EL (cell line): ENCODE measurements around the gene LACRT.

Source experiments
- DNase-seq: peaks from one replicate; pipeline ENCODE4 v3.0.0-alpha.2; 2016

LACRT gene

DNA sequence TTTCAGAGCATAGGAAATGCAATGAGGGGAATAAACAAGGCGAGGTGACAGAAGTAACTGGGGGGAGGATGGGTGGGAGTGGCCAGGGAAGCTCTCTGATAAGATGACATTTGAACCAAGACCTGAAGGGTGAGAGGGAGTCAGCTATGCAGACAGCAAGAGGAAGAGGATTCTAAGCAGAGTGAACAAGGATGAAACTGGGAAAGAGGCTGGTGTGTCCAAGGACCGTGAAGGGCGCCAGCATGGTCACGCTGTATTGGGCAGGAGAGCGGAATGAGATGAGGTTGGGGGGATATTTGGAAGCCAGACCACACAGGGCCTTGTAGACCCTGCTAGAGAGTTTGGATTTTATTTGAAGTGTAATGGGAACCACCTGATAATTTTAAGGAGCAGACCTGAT lies 35.7 kb downstream of the LACRT start:
- DNase-seq = no peak

DNA sequence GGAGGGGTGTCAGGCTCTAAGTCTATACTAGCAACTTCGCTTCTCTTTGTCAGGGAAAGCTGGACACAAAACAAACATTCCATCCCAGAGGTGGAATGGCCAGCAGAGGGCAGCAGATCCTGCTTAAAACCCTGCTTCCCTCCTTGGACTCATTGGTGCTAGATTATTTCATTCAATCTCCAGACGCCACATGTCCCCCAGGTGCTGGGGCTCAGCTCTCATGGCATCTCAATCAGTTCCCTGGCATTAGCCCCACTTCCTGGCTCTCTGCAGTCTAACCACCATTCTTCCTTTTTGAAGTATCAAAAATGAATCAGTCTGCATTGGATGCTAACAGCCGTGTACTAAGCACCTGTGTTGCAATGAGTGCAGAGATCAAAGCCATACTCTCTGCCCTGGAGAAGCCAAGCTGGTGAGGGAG lies 38.2 kb downstream of the LACRT start:
- peak; percentile 63 for DNase-seq

DNA sequence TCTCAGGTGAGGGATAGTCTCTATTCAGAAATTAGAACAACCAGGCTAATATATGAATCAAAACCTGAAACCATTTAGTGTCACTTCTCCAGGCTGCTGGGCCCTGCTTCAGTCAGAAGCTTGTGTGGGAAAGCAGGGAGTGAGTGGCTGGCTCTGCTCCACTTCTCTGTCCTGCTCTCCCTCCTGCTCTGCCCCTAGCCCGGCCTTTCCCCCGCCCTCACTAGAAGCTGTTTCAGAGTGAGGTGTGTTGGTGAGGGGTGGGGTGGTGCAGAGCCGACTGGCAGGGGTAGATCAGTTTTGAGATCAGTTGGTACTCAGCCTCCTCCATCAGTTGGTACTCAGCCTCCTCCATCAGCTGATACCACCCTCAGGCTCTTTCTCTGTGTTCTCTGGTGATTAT lies 39.2 kb downstream of the LACRT start:
- no peak for DNase-seq

DNA sequence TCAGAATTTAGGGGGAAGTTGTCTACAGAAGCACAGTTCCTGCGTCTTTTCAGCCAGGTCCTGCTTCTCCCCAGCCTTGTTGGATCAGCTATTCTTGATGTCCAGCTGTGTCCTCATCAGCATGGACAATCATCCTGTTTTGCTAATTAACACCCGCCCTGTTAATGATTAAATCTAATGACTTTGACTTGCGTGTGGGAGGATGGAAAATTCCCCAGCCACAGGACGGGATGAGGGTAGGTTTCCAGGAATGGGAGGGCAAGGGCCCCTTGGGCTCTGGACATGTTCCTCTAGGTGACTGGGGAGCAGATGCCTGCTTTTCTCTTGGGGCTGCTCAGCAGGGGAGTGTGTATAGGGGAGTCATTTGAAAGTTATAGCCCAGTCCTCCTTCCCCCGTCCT lies 41.0 kb downstream of the LACRT start:
- no peak for DNase-seq

DNA sequence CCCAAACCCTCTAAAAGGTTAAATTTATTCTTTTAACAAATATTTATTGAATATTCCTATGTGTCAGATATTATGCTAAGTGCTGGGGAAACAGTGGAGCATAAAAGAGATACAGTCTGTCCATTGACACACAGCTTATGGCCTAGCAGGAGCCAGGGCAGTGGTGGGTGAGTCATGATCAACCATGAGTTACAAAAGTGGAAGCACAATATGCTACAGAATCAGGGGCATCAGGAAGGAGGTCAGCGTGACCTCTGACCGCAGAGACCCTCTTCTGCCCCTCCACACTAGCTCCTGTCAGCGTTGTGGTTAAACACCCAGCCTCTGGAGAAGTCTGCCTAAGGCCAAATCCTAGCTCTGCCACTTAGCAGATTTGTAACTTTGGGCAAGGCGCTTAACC lies 41.6 kb downstream of the LACRT start:
- no peak for DNase-seq

DNA sequence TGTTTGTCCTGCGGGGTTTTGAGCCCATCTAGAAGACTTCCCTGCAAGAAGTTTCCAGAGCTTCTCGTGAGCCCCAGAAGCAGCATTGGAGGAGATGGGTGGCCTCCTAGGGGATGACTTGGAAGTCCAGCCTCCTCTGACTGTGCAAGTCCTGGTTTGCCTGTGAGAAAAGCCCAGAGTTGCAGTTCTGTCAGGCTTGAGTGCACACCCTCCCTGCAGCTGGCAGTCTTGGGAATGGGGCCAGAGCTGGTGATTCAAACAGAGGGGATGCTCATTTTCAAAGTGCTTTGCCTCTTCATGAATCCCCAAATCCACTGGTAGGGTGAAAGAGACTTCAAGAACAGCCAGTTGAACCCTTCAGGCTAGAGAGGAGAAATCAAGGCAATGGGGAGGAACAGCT lies 42.4 kb downstream of the LACRT start:
- DNase-seq = no peak

DNA sequence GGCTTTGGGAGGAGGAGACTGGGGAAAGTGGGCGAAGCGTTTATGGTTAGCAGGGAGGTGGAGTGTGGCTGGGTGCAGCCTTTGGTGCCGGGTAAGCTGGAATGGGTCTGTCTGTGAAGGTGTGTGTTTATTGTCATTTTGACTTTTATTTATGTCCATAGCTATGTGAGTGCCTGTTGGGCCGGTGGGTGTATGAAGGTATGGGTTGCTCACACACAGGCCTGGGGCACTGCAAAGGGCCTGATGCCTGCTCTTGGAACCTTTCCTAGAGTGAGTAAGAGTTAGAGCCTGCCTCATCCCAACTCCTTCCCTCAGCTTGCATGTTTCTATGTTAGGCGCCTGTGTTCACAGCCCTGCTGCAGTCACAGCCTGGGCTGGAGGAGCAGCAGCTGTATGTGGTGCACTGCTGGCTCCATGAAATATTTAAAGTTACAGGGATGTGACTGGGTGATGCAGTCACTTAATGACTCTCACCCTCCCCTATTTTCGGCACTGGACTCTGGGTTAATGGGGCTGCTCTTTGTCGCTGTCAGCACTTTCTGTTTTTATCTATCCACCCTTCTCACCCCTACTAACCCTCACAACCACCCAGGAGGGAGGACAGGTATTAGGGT lies 43.6 kb downstream of the LACRT start:
- no peak for DNase-seq

DNA sequence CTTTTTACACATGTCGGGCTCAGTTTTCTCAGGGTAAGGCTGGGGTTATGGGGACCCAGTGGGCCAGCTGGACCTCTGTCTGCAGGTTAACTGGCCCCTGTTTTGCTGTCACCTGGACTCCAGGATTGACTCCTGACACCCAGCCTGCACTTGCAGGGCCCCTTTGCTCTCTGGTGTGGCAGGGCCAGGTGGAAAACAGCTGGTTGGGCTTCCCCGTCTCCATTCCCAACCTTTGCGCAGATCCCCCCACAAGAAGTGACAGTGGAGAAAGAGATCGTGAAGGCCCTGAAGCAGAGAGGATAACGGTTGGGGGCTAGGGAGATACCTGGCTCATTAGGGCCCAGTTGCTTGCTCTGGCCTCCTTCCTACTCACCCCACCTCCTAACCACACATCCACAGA lies 44.7 kb downstream of the LACRT start:
- no peak for DNase-seq

DNA sequence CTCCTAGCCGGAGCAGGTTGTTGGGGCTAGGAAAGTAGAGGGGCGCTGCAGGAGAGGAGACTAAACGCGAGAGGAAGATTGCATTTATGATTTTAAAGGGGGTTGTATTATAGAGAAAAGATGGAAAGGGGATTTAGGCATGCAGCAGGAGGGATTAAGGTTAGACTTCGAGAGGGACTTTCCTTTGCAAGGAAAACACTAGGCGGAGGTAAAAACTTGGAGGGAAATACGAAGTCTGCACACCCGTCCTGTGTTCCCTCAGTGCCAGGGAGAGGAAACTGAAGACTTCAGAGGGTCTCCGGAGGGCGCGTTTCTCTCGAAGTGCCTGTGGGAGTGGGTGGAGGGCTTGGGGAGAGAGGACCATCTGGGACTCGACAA lies 45.8 kb downstream of the LACRT start:
- no peak for DNase-seq

DNA sequence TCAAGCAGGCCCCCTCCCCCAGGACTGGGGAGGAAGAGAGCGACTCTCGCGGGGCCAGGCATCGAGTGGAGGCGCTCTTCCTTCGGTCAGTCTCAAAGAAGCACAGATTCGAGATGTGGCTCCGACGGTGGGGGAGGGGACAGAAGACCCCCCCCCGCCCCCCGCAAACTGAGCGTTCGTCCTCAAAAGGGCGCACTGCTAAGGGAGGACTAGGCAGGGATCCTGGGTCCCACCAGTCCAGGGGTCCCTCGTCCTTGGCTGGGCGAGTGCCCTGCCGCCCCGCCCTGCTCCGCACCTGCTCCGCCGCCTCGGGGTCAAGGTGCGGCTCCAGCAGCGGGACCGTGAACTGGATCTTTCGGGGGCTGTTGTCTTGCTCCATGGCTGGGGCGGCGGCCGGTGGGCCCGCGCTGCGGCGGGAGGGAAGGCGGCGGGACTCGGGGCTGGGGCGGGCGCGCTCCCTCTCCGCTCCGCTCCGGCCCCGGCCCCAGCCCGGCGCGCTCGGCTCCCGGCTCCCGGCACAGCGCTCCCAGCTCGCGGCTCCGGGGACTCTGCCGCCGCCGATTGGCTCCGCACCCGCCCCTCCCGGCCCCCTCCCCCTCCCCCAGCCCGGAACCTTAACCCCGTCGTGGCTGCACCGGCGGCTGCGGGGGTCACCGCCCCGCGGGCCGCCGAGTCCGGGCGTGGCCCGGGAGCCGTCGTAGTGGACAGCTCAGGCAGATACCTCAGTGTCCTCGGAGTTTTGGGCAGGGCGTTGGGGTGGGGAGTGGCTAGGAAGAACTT lies 46.4 kb downstream of the LACRT start, which contains the start of gene PPP1R1A:
Gene PPP1R1A, minus strand, starts transcription at position 550 of the 780 bp plus-strand sequence. Its CDS starts 171 bp downstream, at position 379.
- DNase-seq = no peak

DNA sequence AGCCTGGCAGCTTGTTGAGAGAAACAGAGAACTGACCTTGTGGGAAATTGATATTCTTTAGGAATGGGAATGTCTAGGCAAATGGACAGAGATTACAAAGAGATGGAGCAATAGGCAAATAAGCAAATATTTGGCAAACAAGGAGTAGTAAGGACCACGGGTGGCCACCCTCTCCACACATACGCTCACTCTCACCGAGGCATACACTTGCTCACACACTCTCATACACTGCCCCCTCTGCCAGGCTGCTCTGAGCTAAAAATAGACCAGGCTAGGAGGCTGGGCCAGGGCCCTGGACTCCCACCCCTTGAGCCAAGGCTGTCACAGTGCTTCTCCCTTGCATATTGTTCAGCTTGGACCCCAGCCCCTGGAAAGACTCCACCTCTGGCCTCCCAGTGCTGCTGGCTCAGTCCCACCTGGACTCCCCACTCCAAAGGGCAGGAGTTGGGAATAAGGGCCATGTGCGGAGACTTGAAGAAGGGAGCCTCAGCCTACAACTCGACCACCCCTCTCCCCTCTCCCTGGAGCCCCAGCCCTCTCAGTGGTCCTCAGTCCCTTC lies 47.3 kb downstream of the LACRT start:
- DNase-seq = no peak

DNA sequence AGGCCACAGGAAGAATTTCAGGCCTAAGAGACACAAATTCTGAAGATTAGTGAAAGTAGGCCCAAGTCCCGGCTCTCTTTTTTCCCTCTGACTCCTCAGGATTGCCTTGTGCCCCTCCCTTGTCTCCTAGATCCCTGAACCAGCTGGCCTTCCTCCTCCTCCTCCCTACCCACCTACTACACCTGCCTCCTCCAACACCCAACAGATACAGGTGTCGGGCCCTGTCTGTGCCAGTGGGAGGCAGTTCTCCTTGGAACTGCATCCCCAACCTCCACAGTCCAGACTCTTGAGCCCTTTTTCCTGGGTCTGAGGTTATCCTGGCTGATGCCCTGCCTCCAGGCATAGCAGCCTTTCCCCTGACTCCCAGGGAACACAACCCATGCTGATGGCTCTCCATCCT lies 48.1 kb downstream of the LACRT start:
- no peak for DNase-seq

DNA sequence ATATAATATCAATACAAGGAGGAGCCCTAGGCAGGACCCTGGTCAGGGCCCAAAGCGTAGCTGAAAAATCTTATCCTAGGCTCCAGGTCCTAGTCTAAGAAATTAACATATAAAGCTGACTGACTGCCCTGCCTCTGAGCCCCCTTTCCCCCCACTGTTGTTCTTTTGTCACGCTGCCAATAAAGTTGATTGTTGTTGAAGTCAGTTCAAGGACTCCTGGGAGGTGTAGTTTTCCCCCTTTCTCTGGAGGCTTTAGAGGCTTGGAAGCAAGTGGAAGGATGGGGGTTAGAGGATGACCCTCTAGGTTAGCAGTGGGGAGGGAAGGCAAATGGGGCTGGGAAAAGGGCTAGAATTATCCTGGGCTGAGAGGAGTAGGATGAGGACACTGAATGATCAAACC lies 49.5 kb downstream of the LACRT start:
- no peak for DNase-seq

DNA sequence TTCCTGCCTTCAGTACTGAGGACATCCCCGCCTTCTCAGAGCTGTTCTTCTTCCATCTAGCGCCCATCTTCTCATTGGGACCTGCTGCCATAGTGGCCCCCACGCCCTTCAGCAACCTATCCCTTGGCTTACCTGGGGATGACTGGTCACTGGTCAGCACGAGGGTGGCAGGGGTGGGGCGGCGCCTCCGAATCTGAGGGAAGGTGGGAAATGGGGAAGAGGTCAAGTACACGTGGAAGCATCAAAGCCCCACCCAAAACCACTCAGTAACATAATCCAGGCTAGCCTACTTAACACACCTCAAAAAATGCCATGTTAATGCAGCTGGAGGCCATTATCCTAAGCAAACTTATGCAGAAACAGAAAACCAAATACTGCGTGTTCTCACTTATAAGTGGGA lies 50.6 kb downstream of the LACRT start:
- DNase-seq = no peak

DNA sequence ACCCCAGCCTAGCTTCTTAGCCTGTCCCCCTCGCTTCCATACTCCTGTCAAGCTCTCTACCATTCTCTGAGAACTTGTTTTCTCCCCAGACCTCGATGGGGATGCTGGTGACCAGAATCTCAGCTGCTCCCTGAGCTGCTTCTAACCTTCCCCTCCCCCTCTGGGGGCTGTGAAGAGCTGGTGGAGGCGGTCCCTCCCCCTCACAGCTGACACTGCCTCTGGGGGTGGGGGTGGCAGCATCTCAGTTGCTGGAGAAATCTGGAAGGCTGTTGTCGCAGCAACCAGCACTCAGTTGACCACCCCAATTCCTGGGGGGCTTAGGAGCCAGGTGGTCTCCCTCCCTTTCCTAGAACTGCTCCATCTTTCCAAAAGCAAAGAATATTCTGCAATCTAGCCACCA lies 51.0 kb downstream of the LACRT start:
- no peak for DNase-seq

DNA sequence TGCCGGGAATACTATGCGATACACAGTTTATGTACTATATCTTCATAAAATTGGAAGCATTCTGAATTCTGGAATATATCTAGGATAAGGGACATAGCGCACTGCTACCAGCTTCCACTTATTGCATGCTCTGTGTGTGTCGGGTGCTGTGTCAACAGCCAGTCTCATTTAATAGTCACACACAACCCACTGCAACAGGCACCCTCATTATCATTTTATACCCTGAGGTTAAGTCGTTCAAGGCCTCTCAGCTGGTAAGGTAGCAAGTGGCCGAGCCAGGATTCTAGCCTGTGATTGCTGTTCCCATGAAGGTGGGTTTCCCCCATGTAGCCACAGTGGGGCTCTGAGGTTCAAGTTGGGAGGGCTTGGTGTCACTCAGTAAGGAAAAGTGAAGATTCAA lies 53.3 kb downstream of the LACRT start:
- DNase-seq = no peak
